Measurements from ENCODE around the gene DLG1. TPM values are rescaled to one million over a fixed set of nuclear protein-coding genes. Genes with fewer than 3 reads are reported as not detected.
A peak's percentile ranks its signal among the peaks of the same experiment; 100 is the strongest.

DLG1 gene
- total RNA-seq, 4 donors from 2014 or later, result 71.4 to 90.4 (median 80.9) TPM

- Histone ChIP-seq H3K27me3 (no peaks in the 10 kb centered on the region), H3K9me3 (no peaks in the 10 kb centered on the region), H3K4me1 (peaks cover 0 to 18% (median 7%) of the 10 kb centered on the region in 3 donors), H3K36me3 (no peaks in the 10 kb centered on the region), H3K27ac (no peak overlapping the region), H3K4me3 (no peak overlapping the region)
- ATAC-seq, result no peak
- TF ChIP-seq CTCF (IDR thresholded peaks at IDR 0.05) (no peak), EP300 (IDR thresholded peaks at IDR 0.05) (no peak), POLR2AphosphoS5 (IDR thresholded peaks at IDR 0.05) (no peak), POLR2A (IDR thresholded peaks at IDR 0.05) (no peak)
- 90% methylated on average over 2 of the region's 5 CpGs; no CpG with 5 or more reads in 1 of the 2 donors for WGBS, 2 donors (ENCODE audit: low coverage in 1 of 2)
Measured at GRCh38 chr3:197006860-197007259, 291.6 kb downstream of the DLG1 start.

GRCh38 chr3:197006446-197006845, 292.0 kb downstream of the DLG1 start:
- H3K4me1 ChIP-seq, result peaks cover 0 to 19% (median 7%) of the 10 kb centered on the region in 3 donors
- H3K4me3 ChIP-seq, result no peak overlapping the region
- H3K36me3 ChIP-seq, result no peaks in the 10 kb centered on the region
- no peaks in the 10 kb centered on the region for H3K9me3 ChIP-seq
- H3K27ac ChIP-seq, result no peak overlapping the region
- H3K27me3 ChIP-seq, result no peaks in the 10 kb centered on the region
- no peak for ATAC-seq
- TF ChIP-seq POLR2A (IDR thresholded peaks at IDR 0.05), result no peak
- no peak for TF ChIP-seq CTCF (IDR thresholded peaks at IDR 0.05)
- TF ChIP-seq EP300 (IDR thresholded peaks at IDR 0.05), result no peak
- TF ChIP-seq POLR2AphosphoS5 (IDR thresholded peaks at IDR 0.05), result no peak
- WGBS, 2 donors (ENCODE audit: low coverage in 1 of 2), result 95% methylated on average over 4 of the region's 11 CpGs; no CpG with 5 or more reads in 1 of the 2 donors

- H3K27me3 ChIP-seq, result no peaks in the 10 kb centered on the region
- peaks cover 0 to 19% (median 7%) of the 10 kb centered on the region in 3 donors for H3K4me1 ChIP-seq
- no peak for TF ChIP-seq CTCF (IDR thresholded peaks at IDR 0.05)
- H3K4me3 ChIP-seq, result peak overlapping the region; percentile 69 to 80
- no peak for ATAC-seq
- no peaks in the 10 kb centered on the region for H3K36me3 ChIP-seq
- H3K27ac ChIP-seq, result peak overlapping the region in 3 of 4 donors; percentile 81 to 88 (median 86)
- WGBS, 2 donors (ENCODE audit: low coverage in 1 of 2), result 40 to 76% methylated on average over 1 to 5 of the region's 61 CpGs
- H3K9me3 ChIP-seq, result peaks cover 0 to 4% (median 0%) of the 10 kb centered on the region in 3 donors
Measured at GRCh38 chr3:197003461-197004385, 294.7 kb downstream of the DLG1 start.

GRCh38 chr3:197002701-197003454, 295.5 kb downstream of the DLG1 start:
- Histone ChIP-seq H3K36me3 (no peaks in the 10 kb centered on the region), H3K27me3 (no peaks in the 10 kb centered on the region), H3K9me3 (peaks cover 0 to 4% (median 0%) of the 10 kb centered on the region in 3 donors), H3K4me3 (peak overlapping the region; percentile 69 to 80), H3K4me1 (peaks cover 0 to 19% (median 7%) of the 10 kb centered on the region in 3 donors), H3K27ac (peak overlapping the region; percentile 79 to 88 (median 84))
- WGBS, 2 donors (ENCODE audit: low coverage in 1 of 2), result no CpG with 5 or more reads among the region's 113 CpGs
- peak; percentile 93 for ATAC-seq
- TF ChIP-seq POLR2AphosphoS5 (IDR thresholded peaks at IDR 0.05), result no peak
- TF ChIP-seq CTCF (IDR thresholded peaks at IDR 0.05), result peak in 3 of 4 experiments; percentile 81 to 89 (median 85)
- TF ChIP-seq EP300 (IDR thresholded peaks at IDR 0.05), result no peak
- TF ChIP-seq POLR2A (IDR thresholded peaks at IDR 0.05), result peak; percentile 13 to 20
